ENCODE data around the gene ATP8B3. TPM values are rescaled to one million over a fixed set of nuclear protein-coding genes. Genes with fewer than 3 reads are reported as not detected.

The ATP8B3 gene
- total RNA-seq, 1 experiment from 2014 or later = 1.0 TPM

DNA sequence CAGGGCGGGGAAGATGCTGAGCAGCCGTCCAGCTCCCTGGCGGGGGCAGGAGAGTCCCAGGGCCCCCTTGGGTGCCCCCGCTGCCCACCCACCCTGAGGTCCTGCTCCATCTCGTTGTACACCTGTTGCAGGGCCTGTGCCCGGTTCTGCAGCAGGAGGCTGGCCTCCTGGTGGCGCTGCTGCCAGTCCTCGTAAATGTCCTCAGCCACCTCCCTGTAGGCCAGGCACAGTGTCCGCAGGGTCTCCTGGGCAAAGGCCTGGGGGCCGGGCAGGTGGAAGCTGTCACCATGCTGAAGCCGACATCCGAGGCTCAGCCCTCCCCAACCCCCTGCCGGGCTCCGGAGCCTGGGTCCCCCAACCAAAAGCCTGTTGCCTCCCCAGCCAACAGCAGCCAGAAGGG, 20.2 kb downstream of the ATP8B3 start:
- Histone ChIP-seq H3K36me3 (ENCODE audit: insufficient read depth, low read length) (no peaks in the 10 kb centered on the region), H3K79me2 (ENCODE audit: low read length) (no peaks in the 10 kb centered on the region), H3K9ac (ENCODE audit: low read length) (no peak overlapping the region), H4K20me1 (ENCODE audit: insufficient read depth, low read depth, low read length) (no peaks in the 10 kb centered on the region), H3K4me2 (ENCODE audit: low read depth, low read length, poor library complexity, severe bottlenecking) (no peak overlapping the region), H3K9me2 (replicated peaks; ENCODE audit: insufficient read depth, low read length) (no peaks in the 10 kb centered on the region), H3K4me3 (ENCODE audit: low read length) (no peak overlapping the region), H3K9me3 (ENCODE audit: low read length) (no peaks in the 10 kb centered on the region), H3K27ac (ENCODE audit: low read length) (no peak overlapping the region), H3K4me1 (ENCODE audit: low read length) (no peaks in the 10 kb centered on the region), H3K27me3 (ENCODE audit: low read length) (no peaks in the 10 kb centered on the region), H2AFZ (ENCODE audit: low read length) (no peak overlapping the region)
- DNase-seq = no peak

DNA sequence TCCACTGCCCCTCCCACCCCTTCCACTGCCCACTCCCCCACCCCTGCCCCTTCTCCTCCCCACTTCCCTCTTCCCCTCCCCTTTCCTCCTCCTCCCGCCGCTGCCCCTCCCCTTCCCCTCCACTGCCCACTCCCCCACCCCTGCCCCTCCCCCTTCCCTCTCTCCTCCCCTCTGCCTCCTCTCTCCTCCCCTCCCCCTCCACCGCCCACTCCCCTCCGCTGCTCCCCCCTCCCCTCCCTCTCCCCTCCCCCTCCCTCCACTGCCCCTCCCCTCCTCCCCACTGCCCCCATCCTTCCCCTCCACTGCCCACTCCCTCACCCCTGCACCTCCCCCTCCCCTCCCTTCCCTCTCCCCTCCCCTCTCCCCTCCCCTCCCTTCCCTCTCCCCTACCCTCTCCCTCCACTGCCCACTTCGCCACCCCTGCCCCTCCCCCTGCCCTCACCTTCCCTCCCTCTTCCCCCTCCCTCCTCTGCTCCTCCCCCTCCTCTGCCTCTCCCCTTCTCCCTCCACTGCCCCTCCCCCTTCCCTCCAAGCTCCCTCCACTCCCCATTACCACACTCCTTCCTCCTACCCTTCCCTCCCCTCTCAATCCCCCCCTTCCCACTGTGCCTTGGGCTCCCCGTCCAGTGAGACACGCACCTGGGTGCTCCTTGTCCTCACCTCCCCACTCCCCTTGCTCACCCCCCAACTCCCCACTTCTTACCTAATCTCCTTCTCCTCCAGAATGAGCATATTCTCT, 21.9 kb downstream of the ATP8B3 start:
- Histone ChIP-seq H2AFZ (ENCODE audit: low read length) (no peak overlapping the region), H3K9ac (ENCODE audit: low read length) (no peak overlapping the region), H3K9me2 (replicated peaks; ENCODE audit: insufficient read depth, low read length) (no peaks in the 10 kb centered on the region), H3K4me1 (ENCODE audit: low read length) (no peaks in the 10 kb centered on the region), H3K4me3 (ENCODE audit: low read length) (no peak overlapping the region), H4K20me1 (ENCODE audit: insufficient read depth, low read depth, low read length) (no peaks in the 10 kb centered on the region), H3K27ac (ENCODE audit: low read length) (no peak overlapping the region), H3K27me3 (ENCODE audit: low read length) (no peaks in the 10 kb centered on the region), H3K4me2 (ENCODE audit: low read depth, low read length, poor library complexity, severe bottlenecking) (no peak overlapping the region), H3K36me3 (ENCODE audit: insufficient read depth, low read length) (no peaks in the 10 kb centered on the region), H3K79me2 (ENCODE audit: low read length) (no peaks in the 10 kb centered on the region), H3K9me3 (ENCODE audit: low read length) (no peaks in the 10 kb centered on the region)
- DNase-seq = no peak

DNA sequence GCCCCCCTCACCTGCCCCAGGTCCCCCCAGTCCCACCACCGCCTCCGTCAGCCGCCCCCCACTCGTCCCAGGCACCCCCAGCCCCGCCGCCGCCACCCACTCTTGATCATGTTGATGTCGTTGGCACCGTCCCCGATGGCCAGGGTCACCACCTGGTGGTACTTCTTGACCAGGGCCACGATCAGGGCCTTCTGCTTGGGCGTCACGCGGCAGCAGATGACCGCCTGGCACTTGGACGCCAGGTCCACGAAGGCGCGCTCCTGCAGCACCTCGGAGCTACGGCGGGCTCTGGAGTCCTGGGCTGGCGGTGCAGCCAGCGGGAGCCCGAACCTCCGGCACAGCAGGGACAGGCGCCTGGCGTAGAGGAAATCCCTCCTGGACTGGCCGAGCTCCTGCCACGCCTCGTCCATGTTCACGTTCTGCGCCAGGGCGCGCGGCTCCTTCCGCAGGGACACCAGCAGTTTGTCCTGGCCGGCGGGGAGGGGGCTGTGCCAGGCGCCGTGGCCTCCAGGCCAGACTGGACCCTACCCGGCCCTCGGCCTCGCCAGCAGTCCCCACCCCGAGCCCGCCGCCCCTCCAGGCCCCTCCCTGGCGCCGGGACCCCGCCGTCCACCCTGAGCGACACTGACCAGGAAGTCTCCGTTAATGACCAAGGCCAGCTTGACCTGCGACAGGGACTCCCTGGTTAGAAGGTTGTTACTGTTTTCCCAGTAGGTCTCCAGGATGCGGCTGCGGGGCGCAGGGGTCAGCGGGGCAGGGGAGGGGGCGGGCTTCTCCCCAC, 22.6 kb downstream of the ATP8B3 start:
- Histone ChIP-seq H3K4me2 (ENCODE audit: low read depth, low read length, poor library complexity, severe bottlenecking) (no peak overlapping the region), H2AFZ (ENCODE audit: low read length) (no peak overlapping the region)

GRCh38 chr19:1787116-1787515, 25.0 kb downstream of the ATP8B3 start:
- Histone ChIP-seq H3K4me2 (ENCODE audit: low read depth, low read length, poor library complexity, severe bottlenecking) (no peak overlapping the region), H3K9me2 (replicated peaks; ENCODE audit: insufficient read depth, low read length) (no peaks in the 10 kb centered on the region), H3K27me3 (ENCODE audit: low read length) (no peaks in the 10 kb centered on the region), H4K20me1 (ENCODE audit: insufficient read depth, low read depth, low read length) (no peaks in the 10 kb centered on the region), H2AFZ (ENCODE audit: low read length) (no peak overlapping the region), H3K4me1 (ENCODE audit: low read length) (no peaks in the 10 kb centered on the region), H3K36me3 (ENCODE audit: insufficient read depth, low read length) (no peaks in the 10 kb centered on the region), H3K9ac (ENCODE audit: low read length) (no peak overlapping the region), H3K4me3 (ENCODE audit: low read length) (no peak overlapping the region), H3K9me3 (ENCODE audit: low read length) (no peaks in the 10 kb centered on the region; the same call in 1 of the 2 replicates), H3K79me2 (ENCODE audit: low read length) (no peaks in the 10 kb centered on the region), H3K27ac (ENCODE audit: low read length) (no peak overlapping the region)
- DNase-seq = no peak

More for the DNA sequence above, 22.6 kb downstream of the ATP8B3 start:
- no peak for DNase-seq
- H4K20me1 ChIP-seq (ENCODE audit: insufficient read depth, low read depth, low read length) = no peaks in the 10 kb centered on the region
- no peaks in the 10 kb centered on the region for H3K36me3 ChIP-seq (ENCODE audit: insufficient read depth, low read length)
- no peak overlapping the region for H3K27ac ChIP-seq (ENCODE audit: low read length)
- H3K9me2 ChIP-seq (replicated peaks; ENCODE audit: insufficient read depth, low read length) = no peaks in the 10 kb centered on the region
- no peaks in the 10 kb centered on the region for H3K9me3 ChIP-seq (ENCODE audit: low read length)
- no peak overlapping the region for H3K4me3 ChIP-seq (ENCODE audit: low read length)
- no peak overlapping the region for H3K9ac ChIP-seq (ENCODE audit: low read length)
- H3K27me3 ChIP-seq (ENCODE audit: low read length) = no peaks in the 10 kb centered on the region
- no peaks in the 10 kb centered on the region for H3K4me1 ChIP-seq (ENCODE audit: low read length)
- H3K79me2 ChIP-seq (ENCODE audit: low read length) = no peaks in the 10 kb centered on the region

DNA sequence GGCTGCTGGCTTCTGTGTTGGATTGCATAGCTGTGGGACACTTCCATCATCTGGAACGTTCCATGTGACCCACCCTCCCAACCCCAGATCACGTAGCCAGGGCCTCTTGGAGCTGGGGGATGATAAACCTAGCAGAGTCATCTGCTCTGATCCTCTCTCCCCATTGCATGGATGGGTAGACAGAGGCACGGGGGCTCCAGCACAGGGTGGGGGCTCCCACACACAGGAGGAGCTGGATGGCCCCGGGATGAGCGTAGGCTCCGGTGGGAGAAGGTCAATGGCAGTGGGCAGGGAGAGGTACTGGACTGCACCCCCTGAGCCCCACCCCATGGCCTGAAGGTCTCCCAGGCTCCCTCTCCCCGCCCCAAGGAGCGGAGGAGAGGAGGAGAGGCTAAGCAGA, 25.4 kb downstream of the ATP8B3 start:
- Histone ChIP-seq H4K20me1 (ENCODE audit: insufficient read depth, low read depth, low read length) (no peaks in the 10 kb centered on the region), H3K9me2 (replicated peaks; ENCODE audit: insufficient read depth, low read length) (no peaks in the 10 kb centered on the region), H3K9ac (ENCODE audit: low read length) (no peak overlapping the region), H3K79me2 (ENCODE audit: low read length) (no peaks in the 10 kb centered on the region), H2AFZ (ENCODE audit: low read length) (no peak overlapping the region), H3K9me3 (ENCODE audit: low read length) (peaks cover 1% of the 10 kb centered on the region), H3K36me3 (ENCODE audit: insufficient read depth, low read length) (no peaks in the 10 kb centered on the region), H3K27ac (ENCODE audit: low read length) (no peak overlapping the region), H3K4me1 (ENCODE audit: low read length) (no peaks in the 10 kb centered on the region), H3K4me3 (ENCODE audit: low read length) (no peak overlapping the region), H3K27me3 (ENCODE audit: low read length) (no peaks in the 10 kb centered on the region), H3K4me2 (ENCODE audit: low read depth, low read length, poor library complexity, severe bottlenecking) (no peak overlapping the region)
- no peak for DNase-seq

- no peaks in the 10 kb centered on the region for H3K9me2 ChIP-seq (replicated peaks; ENCODE audit: insufficient read depth, low read length)
- H3K27ac ChIP-seq (ENCODE audit: low read length) = no peak overlapping the region
- no peak overlapping the region for H2AFZ ChIP-seq (ENCODE audit: low read length)
- no peak overlapping the region for H3K4me3 ChIP-seq (ENCODE audit: low read length)
- no peaks in the 10 kb centered on the region for H3K79me2 ChIP-seq (ENCODE audit: low read length)
- no peaks in the 10 kb centered on the region for H3K36me3 ChIP-seq (ENCODE audit: insufficient read depth, low read length)
- H3K27me3 ChIP-seq (ENCODE audit: low read length) = no peaks in the 10 kb centered on the region
- H3K4me1 ChIP-seq (ENCODE audit: low read length) = peaks cover 4% of the 10 kb centered on the region
- peaks cover 4% of the 10 kb centered on the region for H3K9me3 ChIP-seq (ENCODE audit: low read length)
- no peak overlapping the region for H3K4me2 ChIP-seq (ENCODE audit: low read depth, low read length, poor library complexity, severe bottlenecking)
- no peaks in the 10 kb centered on the region for H4K20me1 ChIP-seq (ENCODE audit: insufficient read depth, low read depth, low read length)
- no peak for DNase-seq
- no peak overlapping the region for H3K9ac ChIP-seq (ENCODE audit: low read length)
These were observed 26.8 kb downstream of the ATP8B3 start for GRCh38 chr19:1785310-1785709.

GRCh38 chr19:1783874-1784273, 28.2 kb downstream of the ATP8B3 start:
- Histone ChIP-seq H3K27ac (ENCODE audit: low read length) (no peak overlapping the region), H3K36me3 (ENCODE audit: insufficient read depth, low read length) (no peaks in the 10 kb centered on the region), H2AFZ (ENCODE audit: low read length) (no peak overlapping the region), H3K9me3 (ENCODE audit: low read length) (peaks cover 4% of the 10 kb centered on the region), H3K9me2 (replicated peaks; ENCODE audit: insufficient read depth, low read length) (no peaks in the 10 kb centered on the region), H3K79me2 (ENCODE audit: low read length) (no peaks in the 10 kb centered on the region), H3K4me2 (ENCODE audit: low read depth, low read length, poor library complexity, severe bottlenecking) (no peak overlapping the region), H4K20me1 (ENCODE audit: insufficient read depth, low read depth, low read length) (no peaks in the 10 kb centered on the region), H3K27me3 (ENCODE audit: low read length) (no peaks in the 10 kb centered on the region), H3K9ac (ENCODE audit: low read length) (no peak overlapping the region), H3K4me1 (ENCODE audit: low read length) (peaks cover 9% of the 10 kb centered on the region), H3K4me3 (ENCODE audit: low read length) (no peak overlapping the region)
- no peak for DNase-seq

DNA sequence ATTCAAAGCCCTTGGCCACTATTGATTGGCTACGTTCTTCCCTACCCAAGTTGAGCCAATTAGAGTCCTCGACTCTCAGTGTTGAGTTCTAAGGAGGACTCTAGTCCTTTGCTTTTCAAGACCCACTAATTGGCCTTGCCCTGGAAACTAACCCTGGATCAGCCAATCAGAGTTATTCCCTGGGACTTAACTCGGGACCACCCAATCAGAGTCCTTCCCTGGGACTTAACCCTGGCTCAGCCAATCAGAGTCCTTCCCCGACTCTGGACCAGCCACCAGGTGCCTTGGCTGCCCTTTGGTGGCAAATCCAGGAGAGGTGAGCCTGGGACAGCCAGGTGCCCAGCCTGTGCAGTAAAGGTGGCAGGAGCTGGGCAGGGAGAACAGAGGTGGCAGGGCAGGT, 28.7 kb downstream of the ATP8B3 start:
- Histone ChIP-seq H3K36me3 (ENCODE audit: insufficient read depth, low read length) (no peaks in the 10 kb centered on the region), H3K27ac (ENCODE audit: low read length) (no peak overlapping the region), H3K9ac (ENCODE audit: low read length) (no peak overlapping the region), H2AFZ (ENCODE audit: low read length) (no peak overlapping the region), H4K20me1 (ENCODE audit: insufficient read depth, low read depth, low read length) (no peaks in the 10 kb centered on the region), H3K27me3 (ENCODE audit: low read length) (no peaks in the 10 kb centered on the region), H3K4me1 (ENCODE audit: low read length) (peaks cover 9% of the 10 kb centered on the region), H3K79me2 (ENCODE audit: low read length) (no peaks in the 10 kb centered on the region), H3K9me3 (ENCODE audit: low read length) (peaks cover 4% of the 10 kb centered on the region), H3K4me2 (ENCODE audit: low read depth, low read length, poor library complexity, severe bottlenecking) (no peak overlapping the region), H3K4me3 (ENCODE audit: low read length) (no peak overlapping the region), H3K9me2 (replicated peaks; ENCODE audit: insufficient read depth, low read length) (no peaks in the 10 kb centered on the region)
- DNase-seq = peak; percentile 63
